ENCODE measurements around the gene TENM4.

TENM4 gene

DNA sequence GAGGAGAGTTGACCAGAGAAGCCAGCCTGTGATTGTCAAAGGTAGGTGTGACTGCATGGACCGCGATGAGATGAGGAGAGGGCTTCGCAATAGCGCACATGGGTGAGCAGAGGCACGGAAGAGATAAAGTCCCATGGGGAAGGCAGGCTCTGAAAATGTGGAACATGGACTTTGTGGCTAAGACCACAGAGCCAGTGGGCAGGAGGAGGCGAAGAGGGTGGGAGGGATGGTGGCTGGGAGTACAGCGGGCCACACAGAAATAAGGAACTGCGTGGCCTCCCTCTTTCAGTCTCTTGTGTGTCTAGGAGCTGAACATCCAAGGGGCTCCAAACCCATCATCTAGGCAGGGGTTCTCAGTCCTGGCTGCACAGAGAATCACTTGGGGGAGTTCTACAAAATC is 98.6 kb downstream of the TENM4 start:
- TF ChIP-seq, protein P1, sequence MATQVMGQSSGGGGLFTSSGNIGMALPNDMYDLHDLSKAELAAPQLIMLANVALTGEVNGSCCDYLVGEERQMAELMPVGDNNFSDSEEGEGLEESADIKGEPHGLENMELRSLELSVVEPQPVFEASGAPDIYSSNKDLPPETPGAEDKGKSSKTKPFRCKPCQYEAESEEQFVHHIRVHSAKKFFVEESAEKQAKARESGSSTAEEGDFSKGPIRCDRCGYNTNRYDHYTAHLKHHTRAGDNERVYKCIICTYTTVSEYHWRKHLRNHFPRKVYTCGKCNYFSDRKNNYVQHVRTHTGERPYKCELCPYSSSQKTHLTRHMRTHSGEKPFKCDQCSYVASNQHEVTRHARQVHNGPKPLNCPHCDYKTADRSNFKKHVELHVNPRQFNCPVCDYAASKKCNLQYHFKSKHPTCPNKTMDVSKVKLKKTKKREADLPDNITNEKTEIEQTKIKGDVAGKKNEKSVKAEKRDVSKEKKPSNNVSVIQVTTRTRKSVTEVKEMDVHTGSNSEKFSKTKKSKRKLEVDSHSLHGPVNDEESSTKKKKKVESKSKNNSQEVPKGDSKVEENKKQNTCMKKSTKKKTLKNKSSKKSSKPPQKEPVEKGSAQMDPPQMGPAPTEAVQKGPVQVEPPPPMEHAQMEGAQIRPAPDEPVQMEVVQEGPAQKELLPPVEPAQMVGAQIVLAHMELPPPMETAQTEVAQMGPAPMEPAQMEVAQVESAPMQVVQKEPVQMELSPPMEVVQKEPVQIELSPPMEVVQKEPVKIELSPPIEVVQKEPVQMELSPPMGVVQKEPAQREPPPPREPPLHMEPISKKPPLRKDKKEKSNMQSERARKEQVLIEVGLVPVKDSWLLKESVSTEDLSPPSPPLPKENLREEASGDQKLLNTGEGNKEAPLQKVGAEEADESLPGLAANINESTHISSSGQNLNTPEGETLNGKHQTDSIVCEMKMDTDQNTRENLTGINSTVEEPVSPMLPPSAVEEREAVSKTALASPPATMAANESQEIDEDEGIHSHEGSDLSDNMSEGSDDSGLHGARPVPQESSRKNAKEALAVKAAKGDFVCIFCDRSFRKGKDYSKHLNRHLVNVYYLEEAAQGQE (IDR thresholded peaks at IDR 0.05; ENCODE audit: insufficient read depth in 1 of 2, low read depth in 2 of 2, low read length in 2 of 2), result no peak
- TF ChIP-seq FOXP2 (optimal IDR thresholded peaks at IDR 0.05; ENCODE audit: borderline replicate concordance, extremely low read depth, extremely low read length, insufficient read depth) (no peak), SIN3A (IDR thresholded peaks at IDR 0.05; ENCODE audit: borderline replicate concordance, insufficient read depth, low read length) (no peak), POLR2AphosphoS5 (IDR thresholded peaks at IDR 0.05; ENCODE audit: low read depth, low read length) (no peak), TAF1 (IDR thresholded peaks at IDR 0.05; ENCODE audit: borderline replicate concordance, insufficient read depth, low read length) (no peak)

DNA sequence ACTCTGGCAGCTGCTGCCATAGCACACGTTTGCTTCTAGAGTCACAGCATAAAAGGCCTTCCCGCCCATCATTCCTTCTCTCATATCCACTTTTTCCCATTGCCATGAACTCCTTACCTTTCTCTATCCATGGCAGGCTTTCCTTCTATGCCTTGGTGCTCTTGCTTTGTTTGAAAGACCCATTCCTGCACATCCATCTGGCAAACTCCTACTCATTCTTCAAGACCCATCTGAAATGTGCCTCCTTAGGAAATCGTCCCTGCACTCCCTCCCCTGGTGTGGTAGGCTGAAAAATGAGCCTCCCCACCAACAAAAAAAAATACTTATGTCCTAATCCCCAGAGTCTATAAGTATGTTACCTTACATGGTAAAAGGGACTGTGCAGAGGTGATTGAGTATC is 100.3 kb downstream of the TENM4 start:
- no peak for TF ChIP-seq POLR2AphosphoS5 (IDR thresholded peaks at IDR 0.05; ENCODE audit: low read depth, low read length)
- TF ChIP-seq, protein P1 (IDR thresholded peaks at IDR 0.05; ENCODE audit: insufficient read depth in 1 of 2, low read depth in 2 of 2, low read length in 2 of 2), result no peak
- no peak for TF ChIP-seq FOXP2 (optimal IDR thresholded peaks at IDR 0.05; ENCODE audit: borderline replicate concordance, extremely low read depth, extremely low read length, insufficient read depth)

DNA sequence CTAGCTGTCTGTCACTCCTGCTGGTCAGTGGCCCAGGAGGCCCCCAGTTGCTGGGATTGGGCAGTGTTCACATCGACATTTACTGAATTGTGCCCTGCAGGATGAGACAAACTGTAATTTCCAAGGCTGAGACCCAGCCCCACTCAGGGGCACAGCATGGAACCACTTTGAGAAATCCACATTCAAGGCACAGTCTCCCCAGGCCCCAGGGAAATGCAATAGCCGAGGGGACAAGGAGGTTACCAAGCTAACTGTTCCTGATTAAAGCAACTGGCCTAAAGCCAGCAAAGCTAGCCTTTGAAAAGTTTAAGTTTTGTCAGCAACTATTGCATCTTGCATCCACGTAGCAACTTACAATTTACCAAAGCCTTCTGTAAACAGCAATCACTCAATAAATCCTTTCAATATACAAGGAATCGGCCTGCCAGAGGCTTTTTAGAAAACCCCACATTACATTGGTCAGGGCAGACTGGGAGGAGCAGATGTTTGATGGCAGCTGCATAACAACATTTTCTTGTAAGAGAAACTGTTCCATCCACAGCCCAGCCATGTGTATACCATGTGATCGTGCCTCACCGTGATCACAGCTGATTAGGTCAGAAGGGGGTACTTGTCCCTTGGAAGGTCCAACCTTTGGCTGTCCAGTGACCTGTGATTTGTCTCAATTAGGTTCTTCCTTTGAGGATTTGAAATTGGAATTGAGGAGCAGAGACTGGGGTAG is 103.9 kb downstream of the TENM4 start:
- TF ChIP-seq SIN3A (IDR thresholded peaks at IDR 0.05; ENCODE audit: borderline replicate concordance, insufficient read depth, low read length) (no peak), TAF1 (IDR thresholded peaks at IDR 0.05; ENCODE audit: borderline replicate concordance, insufficient read depth, low read length) (no peak), POLR2AphosphoS5 (IDR thresholded peaks at IDR 0.05; ENCODE audit: low read depth, low read length) (no peak), FOXP2 (optimal IDR thresholded peaks at IDR 0.05; ENCODE audit: borderline replicate concordance, extremely low read depth, extremely low read length, insufficient read depth) (no peak)
- TF ChIP-seq, protein P1 (IDR thresholded peaks at IDR 0.05; ENCODE audit: insufficient read depth in 1 of 2, low read depth in 2 of 2, low read length in 2 of 2), result no peak

DNA sequence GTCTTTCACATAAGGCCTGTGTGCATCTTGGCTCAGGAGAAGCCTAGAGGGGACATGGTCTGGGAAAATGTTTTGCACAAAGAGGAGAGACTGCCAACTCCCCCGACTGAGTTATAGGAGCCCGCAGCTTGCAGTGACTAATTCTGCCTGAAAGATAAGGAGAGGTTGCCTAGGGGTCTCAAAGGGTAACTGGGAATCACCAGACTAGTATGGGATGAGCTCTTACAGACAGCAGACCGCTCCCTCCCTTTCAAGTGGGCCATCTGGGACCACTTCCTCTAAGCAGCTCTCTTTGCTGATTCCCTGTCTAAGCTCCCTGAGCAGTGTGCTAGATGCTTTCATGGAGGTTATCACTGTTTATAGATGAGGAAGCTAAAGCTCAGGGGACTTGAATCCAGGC is 105.1 kb downstream of the TENM4 start:
- TF ChIP-seq TAF1 (IDR thresholded peaks at IDR 0.05; ENCODE audit: borderline replicate concordance, insufficient read depth, low read length), result no peak
- TF ChIP-seq, protein P1 (IDR thresholded peaks at IDR 0.05; ENCODE audit: insufficient read depth in 1 of 2, low read depth in 2 of 2, low read length in 2 of 2), result no peak
- TF ChIP-seq SIN3A (IDR thresholded peaks at IDR 0.05; ENCODE audit: borderline replicate concordance, insufficient read depth, low read length), result no peak
- no peak for TF ChIP-seq FOXP2 (optimal IDR thresholded peaks at IDR 0.05; ENCODE audit: borderline replicate concordance, extremely low read depth, extremely low read length, insufficient read depth)
- no peak for TF ChIP-seq POLR2AphosphoS5 (IDR thresholded peaks at IDR 0.05; ENCODE audit: low read depth, low read length)
